Astrocyte (in vitro differentiated cells and primary cell): ENCODE results near the gene CLOCK. TPM values are rescaled to one million over a fixed set of nuclear protein-coding genes. Genes with fewer than 3 reads are reported as not detected.
A peak's percentile ranks its signal among the peaks of the same experiment; 100 is the strongest.

Source experiments
- DNase-seq: peaks from one replicate; pipeline ENCODE4 v3.0.0-alpha.2; 2010; ENCODE audit warnings: low read depth
- FAIRE-seq: peaks from 2 replicates; lab custom pipeline; 2011; peaks lifted over from hg19 to GRCh38; lab: Jason Lieb, UNC
- H2AFZ ChIP-seq: 2 replicates; pipeline ENCODE4 v1.6.0; 2012; ENCODE audit warnings: low read depth, low read length, inconsistent platforms
- H3K27ac ChIP-seq: 2 replicates; pipeline ENCODE4 v1.5.1; 2011; ENCODE audit warnings: low read depth, low read length, inconsistent platforms
- H3K27me3 ChIP-seq: 2 replicates; pipeline ENCODE4 v1.6.0; 2011; ENCODE audit warnings: low read length, inconsistent platforms; ENCODE audit not compliant: insufficient read depth
- H3K36me3 ChIP-seq: 2 replicates; pipeline ENCODE4 v1.5.1; 2011; ENCODE audit warnings: low read length, inconsistent platforms; ENCODE audit not compliant: insufficient read depth
- H3K4me1 ChIP-seq: 2 replicates; pipeline ENCODE4 v1.5.1; 2011; ENCODE audit warnings: low read length, inconsistent platforms; ENCODE audit not compliant: insufficient read depth
- H3K4me2 ChIP-seq: 2 replicates; pipeline ENCODE4 v1.6.0; 2012; ENCODE audit warnings: low read length, inconsistent platforms
- H3K4me3 ChIP-seq: 2 replicates; pipeline ENCODE4 v1.5.1; 2011; ENCODE audit warnings: low read depth, mild to moderate bottlenecking, low read length, inconsistent platforms; ENCODE audit not compliant: insufficient read depth
- H3K79me2 ChIP-seq: 2 replicates; pipeline ENCODE4 v1.6.0; 2012; ENCODE audit warnings: mild to moderate bottlenecking, low read length, inconsistent platforms; ENCODE audit not compliant: insufficient read depth
- H3K9ac ChIP-seq: 2 replicates; pipeline ENCODE4 v1.6.0; 2012; ENCODE audit warnings: mild to moderate bottlenecking, low read length, inconsistent platforms
- H3K9me3 ChIP-seq: 2 replicates; pipeline ENCODE4 v1.5.1; 2012; ENCODE audit warnings: low read depth, mild to moderate bottlenecking, low read length, inconsistent platforms; ENCODE audit not compliant: insufficient read depth
- H4K20me1 ChIP-seq: 2 replicates; pipeline ENCODE4 v1.6.0; 2012; ENCODE audit warnings: low read length, inconsistent platforms; ENCODE audit not compliant: insufficient read depth
- H3K27ac Mint-ChIP-seq: one replicate; pipeline ENCODE4 v1.8.0; 2021; ENCODE audit warnings: mild to moderate bottlenecking, mixed read lengths; ENCODE audit not compliant: unreplicated experiment
- H3K27me3 Mint-ChIP-seq: one replicate; pipeline ENCODE4 v1.8.0; 2021; ENCODE audit warnings: low read depth, mixed read lengths; ENCODE audit not compliant: unreplicated experiment
- H3K36me3 Mint-ChIP-seq: one replicate; pipeline ENCODE4 v1.8.0; 2021; ENCODE audit warnings: low read depth, mixed read lengths; ENCODE audit not compliant: unreplicated experiment
- H3K4me1 Mint-ChIP-seq: one replicate; pipeline ENCODE4 v1.8.0; 2021; ENCODE audit warnings: low read depth, mixed read lengths; ENCODE audit not compliant: unreplicated experiment
- H3K4me3 Mint-ChIP-seq: one replicate; pipeline ENCODE4 v1.8.0; 2021; ENCODE audit warnings: mild to moderate bottlenecking, moderate library complexity, mixed read lengths; ENCODE audit not compliant: unreplicated experiment
- H3K9me3 Mint-ChIP-seq: one replicate; pipeline ENCODE4 v1.8.0; 2021; ENCODE audit warnings: mild to moderate bottlenecking, mixed read lengths; ENCODE audit not compliant: unreplicated experiment
- EZH2 ChIP-seq: IDR thresholded peaks from 2 replicates; pipeline ENCODE4 v1.6.1; 2012; ENCODE audit warnings: mild to moderate bottlenecking, low read length, inconsistent platforms; ENCODE audit not compliant: insufficient read depth
- total RNA-seq: library from RNA; stranded (reverse); gene quantifications from 2 replicates; pipeline ENCODE4 v1.2.1, GENCODE V29; 2021
- TF ChIP-seq, protein P1 (sequence below): IDR thresholded peaks from 2 replicates; pipeline ENCODE4 v1.5.1; 2011; ENCODE audit warnings: low read depth, mild to moderate bottlenecking, inconsistent platforms, low read length, moderate library complexity; ENCODE audit not compliant: insufficient read depth

CLOCK gene
- total RNA-seq, 1 donor from 2014 or later = 20.4 TPM

DNA sequence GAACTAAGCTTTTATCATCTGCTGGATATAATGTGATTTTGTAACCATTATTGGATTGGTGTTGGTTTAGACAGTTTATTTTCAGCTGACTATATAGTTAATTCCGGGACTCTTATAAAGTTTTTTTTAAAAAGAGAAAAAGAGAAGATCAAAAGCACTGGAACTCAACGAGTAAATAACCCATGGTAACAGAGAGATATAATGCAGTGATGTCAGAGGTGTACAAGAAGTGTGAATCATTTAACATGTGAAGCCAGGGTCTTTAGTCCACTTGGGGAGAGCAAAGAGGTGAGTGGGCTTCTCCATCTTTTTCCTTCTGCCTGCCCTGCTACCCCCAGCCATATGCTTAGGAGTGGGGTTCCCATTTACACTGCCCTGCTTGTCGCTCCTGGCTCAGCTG is 147.7 kb downstream of the CLOCK start:
- H3K4me1 Mint-ChIP-seq = peaks cover 10% of the 10 kb centered on the region
- peak overlapping the region; percentile 99 for H3K4me3 Mint-ChIP-seq
- H3K27ac ChIP-seq = peak overlapping the region; percentile 89
- TF ChIP-seq, protein P1, sequence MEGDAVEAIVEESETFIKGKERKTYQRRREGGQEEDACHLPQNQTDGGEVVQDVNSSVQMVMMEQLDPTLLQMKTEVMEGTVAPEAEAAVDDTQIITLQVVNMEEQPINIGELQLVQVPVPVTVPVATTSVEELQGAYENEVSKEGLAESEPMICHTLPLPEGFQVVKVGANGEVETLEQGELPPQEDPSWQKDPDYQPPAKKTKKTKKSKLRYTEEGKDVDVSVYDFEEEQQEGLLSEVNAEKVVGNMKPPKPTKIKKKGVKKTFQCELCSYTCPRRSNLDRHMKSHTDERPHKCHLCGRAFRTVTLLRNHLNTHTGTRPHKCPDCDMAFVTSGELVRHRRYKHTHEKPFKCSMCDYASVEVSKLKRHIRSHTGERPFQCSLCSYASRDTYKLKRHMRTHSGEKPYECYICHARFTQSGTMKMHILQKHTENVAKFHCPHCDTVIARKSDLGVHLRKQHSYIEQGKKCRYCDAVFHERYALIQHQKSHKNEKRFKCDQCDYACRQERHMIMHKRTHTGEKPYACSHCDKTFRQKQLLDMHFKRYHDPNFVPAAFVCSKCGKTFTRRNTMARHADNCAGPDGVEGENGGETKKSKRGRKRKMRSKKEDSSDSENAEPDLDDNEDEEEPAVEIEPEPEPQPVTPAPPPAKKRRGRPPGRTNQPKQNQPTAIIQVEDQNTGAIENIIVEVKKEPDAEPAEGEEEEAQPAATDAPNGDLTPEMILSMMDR = no peak
- TF ChIP-seq EZH2 = no peak
- no peaks in the 10 kb centered on the region for H3K9me3 Mint-ChIP-seq
- DNase-seq = peak; percentile 29
- H3K27me3 ChIP-seq = no peaks in the 10 kb centered on the region
- H3K9ac ChIP-seq = peak overlapping the region; percentile 98
- peaks cover 19% of the 10 kb centered on the region for H3K36me3 Mint-ChIP-seq
- H3K4me3 ChIP-seq = peak overlapping the region; percentile 90
- H3K79me2 ChIP-seq = peaks cover 77% of the 10 kb centered on the region
- peak overlapping the region; percentile 73 for H3K27ac Mint-ChIP-seq
- H3K4me2 ChIP-seq = peak overlapping the region; percentile 92
- H3K36me3 ChIP-seq = peaks cover 14% of the 10 kb centered on the region
- peaks cover 62% of the 10 kb centered on the region for H4K20me1 ChIP-seq
- FAIRE-seq = no peak
- no peak overlapping the region for H2AFZ ChIP-seq
- H3K4me1 ChIP-seq = peaks cover 8% of the 10 kb centered on the region
- H3K9me3 ChIP-seq = no peaks in the 10 kb centered on the region
- no peaks in the 10 kb centered on the region for H3K27me3 Mint-ChIP-seq

DNA sequence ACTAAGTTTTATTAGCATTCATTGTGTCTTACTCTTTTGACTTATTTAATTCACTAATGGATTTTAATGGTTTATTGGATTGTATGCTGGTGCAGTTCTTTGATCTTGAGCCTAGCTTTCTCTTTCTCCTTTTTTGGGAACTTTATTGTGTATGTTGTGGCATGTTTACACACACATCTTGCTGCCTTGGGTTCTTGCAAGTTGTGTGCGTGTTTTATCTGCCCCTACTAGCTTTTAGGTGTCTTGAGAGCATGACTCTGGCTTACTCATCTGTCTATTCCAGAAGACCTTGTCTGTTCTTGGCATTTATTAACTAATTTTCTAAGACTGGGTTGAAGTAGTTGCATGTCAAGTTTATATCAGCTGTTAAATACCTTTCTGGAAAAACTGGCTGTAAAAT is 148.2 kb downstream of the CLOCK start:
- no peak for FAIRE-seq
- H3K27ac Mint-ChIP-seq = no peak overlapping the region
- H3K27ac ChIP-seq = peak overlapping the region; percentile 89

More for the DNA sequence above, 148.2 kb downstream of the CLOCK start:
- peaks cover 9% of the 10 kb centered on the region for H3K36me3 ChIP-seq
- peak overlapping the region; percentile 92 for H3K4me2 ChIP-seq
- H3K79me2 ChIP-seq = peaks cover 71% of the 10 kb centered on the region
- no peaks in the 10 kb centered on the region for H3K27me3 Mint-ChIP-seq
- TF ChIP-seq, protein P1 = no peak
- TF ChIP-seq EZH2 = no peak
- no peaks in the 10 kb centered on the region for H3K27me3 ChIP-seq
- no peaks in the 10 kb centered on the region for H3K9me3 Mint-ChIP-seq
- H3K36me3 Mint-ChIP-seq = peaks cover 15% of the 10 kb centered on the region
- peak overlapping the region; percentile 90 for H3K4me3 ChIP-seq
- no peak overlapping the region for H2AFZ ChIP-seq
- peak; percentile 32 for DNase-seq
- H3K9ac ChIP-seq = peak overlapping the region; percentile 98
- peaks cover 7% of the 10 kb centered on the region for H3K4me1 Mint-ChIP-seq
- peaks cover 57% of the 10 kb centered on the region for H4K20me1 ChIP-seq
- peak overlapping the region; percentile 99 for H3K4me3 Mint-ChIP-seq
- peaks cover 8% of the 10 kb centered on the region for H3K4me1 ChIP-seq
- H3K9me3 ChIP-seq = no peaks in the 10 kb centered on the region
